Naive B cell (primary cell): Measurements from ENCODE around the gene ADGRV1. TPM values are rescaled to one million over a fixed set of nuclear protein-coding genes. Genes with fewer than 3 reads are reported as not detected.

Experiments
- polyA plus RNA-seq, 6 donors: library from polyadenylated mRNA; unstranded; fragments of 300-500 nt; fragmentation: Illumina TruSeq; gene quantifications; one replicate each; pipeline ENCODE4 v1.2.3, GENCODE V29; 2021; ENCODE audit warnings: low read depth in 6 of 6

The ADGRV1 gene
- polyA plus RNA-seq, 6 donors from 2014 or later = 0.62 TPM; not detected in 5

Other genes starting within 250 kb of the ADGRV1 start
- gene CETN3, start 149.0 kb upstream of the ADGRV1 start, polyA plus RNA-seq = 10 to 100 TPM; 12.8 to 35.7 (median 24.1) TPM
- 1 to 10 TPM; 3.0 to 6.2 (median 3.8) TPM for gene MBLAC2, start 84.0 kb upstream of the ADGRV1 start, polyA plus RNA-seq
- 1 to 10 TPM in 4 of 6 donors, under 1 TPM in 1, not detected in 1; 0.95 to 4.6 (median 2.6) TPM for gene POLR3G, start 83.9 kb upstream of the ADGRV1 start, polyA plus RNA-seq
- 10 to 100 TPM in 2 of 6 donors, 1 to 10 TPM in 4; 3.2 to 12.8 (median 9.4) TPM for gene LYSMD3, start 29.2 kb upstream of the ADGRV1 start, polyA plus RNA-seq